NCI-H2029 (cell line): ENCODE results near the gene MRPL41.
"Not testable (repeated sequence)": the region's sequence is repeated elsewhere in the genome, so short reads cannot be mapped to it uniquely, and the experiment has no call there.

ENCODE experiments used
- DNase-seq: peaks from one replicate; lab custom pipeline; 2025; lab: John Stamatoyannopoulos, UW

The MRPL41 gene

GRCh38 chr9:137551264-137552021 is at the start of gene MRPL41:
Gene MRPL41 (plus strand): TSS chr9:137551879. CDS start chr9:137552082, 203 bp downstream.
- peak; percentile 91 for DNase-seq

- DNase-seq = no peak
These were observed 49.4 kb upstream of the MRPL41 start for GRCh38 chr9:137502008-137502911.

GRCh38 chr9:137504432-137504777 is 47.3 kb upstream of the MRPL41 start:
- no peak for DNase-seq

DNA sequence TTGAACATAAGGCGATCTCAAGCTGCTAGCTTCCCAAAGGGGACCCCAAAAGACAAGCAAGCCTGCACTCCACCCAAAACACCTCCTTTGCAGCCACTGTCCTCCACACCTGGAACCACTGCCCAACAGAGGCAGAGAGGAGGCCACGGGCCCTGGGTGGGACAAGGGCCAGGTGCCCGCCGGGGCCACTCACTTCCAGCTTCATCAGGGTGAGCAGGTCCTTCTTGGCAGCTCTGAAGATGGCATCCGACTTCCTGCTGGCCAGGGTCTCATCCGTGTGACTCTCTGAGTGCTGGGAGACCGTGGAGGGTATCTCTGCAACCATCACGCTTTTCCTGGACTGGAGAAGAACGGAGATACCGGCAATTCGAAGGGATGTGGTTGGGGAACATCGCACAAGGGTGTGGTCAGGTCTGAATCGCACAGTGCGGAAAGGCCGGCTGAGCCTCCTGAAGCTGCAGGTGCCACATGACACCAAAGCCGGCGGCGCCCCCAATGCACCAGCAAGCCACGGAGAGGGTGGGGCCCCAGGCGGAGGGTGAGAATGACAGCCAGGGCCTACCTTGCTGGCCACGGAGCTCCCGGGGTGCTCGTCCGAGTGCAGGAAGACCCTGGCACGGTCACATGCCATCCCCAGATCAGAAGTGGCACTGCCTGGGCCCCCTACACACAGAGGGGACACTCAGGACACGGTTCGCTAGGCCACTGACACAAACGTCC is 46.1 kb upstream of the MRPL41 start:
- no peak for DNase-seq

- peak; percentile 42 for DNase-seq
These were observed 45.4 kb upstream of the MRPL41 start for GRCh38 chr9:137506274-137506673.

DNA sequence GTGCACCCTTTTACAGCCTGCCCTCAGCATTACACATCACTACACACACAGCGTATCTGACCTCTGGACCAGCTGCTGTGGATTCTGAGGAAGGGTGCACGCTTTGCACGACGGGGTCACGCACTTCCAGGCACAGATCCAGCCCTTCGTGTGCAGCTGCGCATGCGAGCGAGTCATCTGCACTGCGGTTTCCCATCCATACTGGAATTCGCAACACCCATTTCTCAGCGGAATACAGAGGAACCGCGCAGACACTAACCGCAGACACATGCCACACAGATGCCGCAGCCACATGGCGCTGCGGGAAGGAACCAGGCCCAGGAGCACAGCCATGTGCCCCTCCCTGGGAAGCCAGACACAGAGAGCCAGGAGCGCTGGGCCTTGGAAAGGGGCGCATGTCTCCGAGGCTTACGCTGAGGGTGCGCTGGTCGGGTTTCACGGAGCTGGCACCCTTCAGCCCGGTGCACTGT is 44.9 kb upstream of the MRPL41 start:
- no peak for DNase-seq

- no peak for DNase-seq
These were observed 42.5 kb upstream of the MRPL41 start for GRCh38 chr9:137509198-137509597.

DNA sequence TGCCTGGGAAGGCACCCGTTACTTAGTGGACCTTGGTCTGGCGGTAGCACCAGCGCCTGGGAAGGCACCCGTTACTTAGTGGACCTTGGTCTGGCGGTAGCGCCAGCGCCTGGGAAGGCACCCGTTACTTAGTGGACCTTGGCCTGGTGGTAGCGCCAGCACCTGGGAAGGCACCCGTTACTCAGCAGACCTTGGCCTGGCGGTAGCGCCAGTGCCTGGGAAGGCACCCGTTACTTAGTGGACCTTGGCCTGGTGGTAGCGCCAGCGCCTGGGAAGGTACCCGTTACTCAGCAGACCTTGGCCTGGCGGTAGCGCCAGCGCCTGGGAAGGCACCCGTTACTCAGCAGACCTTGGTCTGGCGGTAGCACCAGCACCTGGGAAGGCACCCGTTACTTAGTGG is 40.6 kb upstream of the MRPL41 start:
- DNase-seq = not testable (repeated sequence)

- no peak for DNase-seq
These were observed 39.8 kb upstream of the MRPL41 start for GRCh38 chr9:137511758-137512463.

GRCh38 chr9:137513136-137513535 is 38.5 kb upstream of the MRPL41 start:
- not testable (repeated sequence) for DNase-seq

DNA sequence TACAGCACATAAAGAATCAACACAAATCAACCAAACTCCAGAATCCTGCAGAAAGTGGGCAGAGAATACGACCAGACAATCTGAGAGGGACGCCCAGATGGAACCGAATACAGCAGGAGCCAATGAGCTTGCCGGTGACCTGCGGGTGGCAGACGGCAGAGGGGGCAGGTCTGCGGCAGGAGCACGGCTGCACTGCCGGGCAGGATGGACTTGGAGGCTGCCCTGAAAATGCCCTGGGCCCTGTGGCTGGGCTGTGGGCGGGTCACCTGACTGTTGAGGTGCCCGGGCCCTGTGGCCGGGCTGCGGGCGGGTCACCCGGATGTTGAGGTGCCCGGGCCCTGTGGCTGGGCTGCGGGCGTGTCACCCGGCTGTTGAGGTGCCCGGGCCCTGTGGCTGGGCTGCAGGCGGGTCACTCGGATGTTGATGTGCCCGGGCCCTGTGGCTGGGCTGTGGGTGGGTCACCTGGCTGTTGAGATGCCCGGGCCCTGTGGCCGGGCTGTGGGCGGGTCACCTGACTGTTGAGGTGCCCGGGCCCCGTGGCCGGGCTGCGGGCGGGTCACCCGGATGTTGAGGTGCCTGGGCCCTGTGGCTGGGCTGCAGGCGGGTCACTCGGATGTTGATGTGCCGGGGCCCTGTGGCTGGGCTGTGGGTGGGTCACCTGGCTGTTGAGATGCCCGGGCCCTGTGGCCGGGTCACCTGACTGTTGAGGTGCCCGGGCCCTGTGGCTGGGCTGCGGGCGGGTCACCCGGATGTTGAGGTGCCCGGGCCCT is 37.7 kb upstream of the MRPL41 start:
- DNase-seq = not testable (repeated sequence)

- DNase-seq = no peak
These were observed 36.9 kb upstream of the MRPL41 start for GRCh38 chr9:137514691-137515337.

DNA sequence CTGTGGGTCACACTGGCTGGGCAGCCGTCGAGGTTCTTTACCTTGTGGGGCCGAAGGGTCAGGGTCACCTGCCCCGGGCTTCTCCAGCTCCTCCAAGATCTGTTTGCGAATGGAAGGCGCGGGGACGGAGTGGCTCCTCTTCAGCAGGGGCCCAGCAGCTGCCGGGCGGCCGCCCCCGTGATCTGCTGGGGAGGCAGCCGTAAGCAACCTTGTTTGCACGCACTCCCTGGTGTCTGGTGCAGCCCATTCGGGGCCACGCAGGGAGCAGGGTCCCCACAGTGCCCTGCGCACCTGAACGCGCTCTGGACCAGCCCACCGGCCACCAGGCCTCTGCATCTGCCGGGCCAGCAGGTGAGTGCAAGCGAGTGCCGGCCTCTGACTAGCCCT is 36.3 kb upstream of the MRPL41 start:
- no peak for DNase-seq

DNA sequence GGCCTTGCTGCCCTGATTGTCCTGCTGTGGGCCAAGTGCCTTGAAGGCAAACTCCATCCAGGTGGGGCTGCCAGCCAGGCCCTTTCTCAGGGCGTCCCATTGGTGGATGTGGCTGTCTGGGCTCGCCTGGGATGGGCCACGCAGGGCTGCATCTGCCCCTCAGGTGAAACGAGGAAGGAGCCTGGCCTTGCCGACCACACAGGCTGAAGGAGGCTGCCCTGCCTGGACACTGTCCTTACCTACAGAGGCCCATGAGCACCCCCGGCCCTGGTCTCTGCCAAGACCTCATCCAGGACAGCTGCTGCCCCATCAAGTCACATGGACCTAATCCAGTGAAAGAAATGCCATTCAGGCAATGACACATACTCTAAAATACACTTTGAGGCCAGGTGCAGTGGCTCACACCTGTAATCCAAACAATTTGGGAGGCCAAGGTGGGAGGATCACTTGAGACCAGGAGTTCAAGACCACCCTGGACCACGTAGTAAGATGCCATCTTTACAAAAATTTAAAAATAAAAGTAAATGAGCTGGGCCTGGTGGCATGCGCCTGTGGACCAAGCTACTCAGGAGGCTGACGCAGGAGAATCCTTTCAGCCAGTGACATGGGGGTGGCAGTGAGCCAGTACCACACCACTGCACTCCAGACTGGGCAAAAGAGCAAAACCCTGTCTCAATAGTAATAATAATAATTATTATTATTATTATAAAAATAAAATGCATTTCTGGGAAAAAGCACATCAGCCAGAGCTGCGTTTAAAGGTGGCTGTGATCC is 35.3 kb upstream of the MRPL41 start:
- no peak for DNase-seq

GRCh38 chr9:137518661-137519459 is 32.8 kb upstream of the MRPL41 start:
- not testable (repeated sequence) for DNase-seq

DNA sequence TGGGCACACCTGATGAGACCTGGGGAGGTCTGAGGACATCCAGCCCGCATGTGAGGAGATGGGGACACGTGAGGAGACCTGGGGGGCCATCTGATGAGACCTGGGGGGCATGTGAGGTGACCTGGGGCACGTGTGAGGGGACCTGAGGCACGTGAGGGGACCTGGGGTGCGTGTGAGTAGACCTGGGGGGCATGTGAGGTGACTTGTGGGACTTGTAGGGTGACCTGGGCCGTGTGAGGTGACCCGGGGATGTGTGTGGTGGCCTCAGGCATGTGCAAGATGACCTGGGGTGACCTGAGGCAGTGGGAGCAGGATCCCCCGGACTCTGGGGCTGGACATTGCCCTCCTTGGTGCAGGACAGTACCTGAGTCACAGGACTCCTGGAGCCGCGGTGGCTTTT is 32.1 kb upstream of the MRPL41 start:
- DNase-seq = no peak

GRCh38 chr9:137520614-137521404 is 30.9 kb upstream of the MRPL41 start:
- DNase-seq = no peak

DNA sequence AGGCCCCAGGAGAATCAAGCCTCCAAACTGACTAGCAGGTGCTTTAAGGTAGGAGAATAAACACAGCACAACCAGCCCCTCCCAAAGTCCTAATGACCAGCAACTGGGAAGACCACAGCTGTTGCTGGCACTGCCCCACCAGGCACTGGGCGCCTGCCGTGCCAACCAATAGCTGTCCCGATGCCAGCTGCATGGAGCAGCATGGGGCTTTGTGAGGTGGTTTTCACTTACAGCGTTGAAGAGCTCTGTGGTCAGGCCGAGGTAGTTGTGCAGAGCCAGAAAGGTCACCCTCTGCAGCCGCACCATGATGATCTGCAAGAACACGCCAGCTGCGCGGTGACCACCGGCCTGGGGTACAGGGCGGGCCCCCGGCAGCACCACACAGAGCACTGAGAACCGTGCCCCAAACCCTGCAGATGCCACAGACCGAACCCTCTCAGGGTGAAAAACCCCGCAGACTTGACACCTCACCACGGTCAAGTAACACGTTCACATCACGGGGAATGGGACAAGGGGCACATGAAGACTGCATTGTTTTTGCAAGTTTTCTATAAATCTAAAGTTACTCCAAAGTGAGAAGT is 30.2 kb upstream of the MRPL41 start:
- peak; percentile 60 for DNase-seq
